Measurements from ENCODE around the gene TCF7. TPM values are rescaled to one million over a fixed set of nuclear protein-coding genes. Genes with fewer than 3 reads are reported as not detected.

Gene TCF7
- total RNA-seq, 4 donors from 2014 or later: 0.25 to 2.1 (median 0.66) TPM

DNA sequence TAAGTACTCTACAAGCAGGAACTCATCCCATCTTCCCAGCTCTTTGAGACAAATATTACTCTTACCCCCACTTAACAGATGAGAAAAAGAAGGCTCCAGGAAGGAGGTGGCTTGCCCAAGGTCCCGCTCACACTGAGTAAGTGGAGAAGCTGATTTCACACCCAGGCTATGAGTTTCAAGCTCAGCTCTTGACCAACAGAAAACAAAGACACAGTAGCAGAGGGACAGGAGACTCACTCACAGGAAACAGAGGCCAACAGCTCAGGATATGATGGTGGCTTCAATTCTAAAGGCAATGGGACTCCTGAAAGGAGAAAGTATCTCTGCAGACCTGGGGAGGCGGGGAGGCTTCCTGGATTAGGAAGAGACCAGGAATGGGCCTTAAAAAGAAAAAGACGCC is 6.7 kb upstream of the TCF7 start:
- Histone ChIP-seq H3K27ac (no peak overlapping the region), H3K9me3 (no peaks in the 10 kb centered on the region), H3K36me3 (no peaks in the 10 kb centered on the region), H3K4me3 (no peak overlapping the region), H3K4me1 (no peaks in the 10 kb centered on the region), H3K27me3 (peaks cover 6 to 9% (median 8%) of the 10 kb centered on the region in 3 donors)
- in situ Hi-C loops (cut with MboI; ENCODE audit: low sequenced_read_pairs in 4 of 4) (no loop called here), intact Hi-C loops (cut with DNase I; ENCODE audit: low total_unique reads) (no loop called here)
- TF ChIP-seq, protein P1, sequence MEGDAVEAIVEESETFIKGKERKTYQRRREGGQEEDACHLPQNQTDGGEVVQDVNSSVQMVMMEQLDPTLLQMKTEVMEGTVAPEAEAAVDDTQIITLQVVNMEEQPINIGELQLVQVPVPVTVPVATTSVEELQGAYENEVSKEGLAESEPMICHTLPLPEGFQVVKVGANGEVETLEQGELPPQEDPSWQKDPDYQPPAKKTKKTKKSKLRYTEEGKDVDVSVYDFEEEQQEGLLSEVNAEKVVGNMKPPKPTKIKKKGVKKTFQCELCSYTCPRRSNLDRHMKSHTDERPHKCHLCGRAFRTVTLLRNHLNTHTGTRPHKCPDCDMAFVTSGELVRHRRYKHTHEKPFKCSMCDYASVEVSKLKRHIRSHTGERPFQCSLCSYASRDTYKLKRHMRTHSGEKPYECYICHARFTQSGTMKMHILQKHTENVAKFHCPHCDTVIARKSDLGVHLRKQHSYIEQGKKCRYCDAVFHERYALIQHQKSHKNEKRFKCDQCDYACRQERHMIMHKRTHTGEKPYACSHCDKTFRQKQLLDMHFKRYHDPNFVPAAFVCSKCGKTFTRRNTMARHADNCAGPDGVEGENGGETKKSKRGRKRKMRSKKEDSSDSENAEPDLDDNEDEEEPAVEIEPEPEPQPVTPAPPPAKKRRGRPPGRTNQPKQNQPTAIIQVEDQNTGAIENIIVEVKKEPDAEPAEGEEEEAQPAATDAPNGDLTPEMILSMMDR (IDR thresholded peaks at IDR 0.05 in 4 of 5, conservative IDR thresholded peaks at IDR 0.05 in 1 of 5): no peak
- TF ChIP-seq POLR2A (IDR thresholded peaks at IDR 0.05): no peak
- ATAC-seq (no peak), DNase-seq (no peak)

- no peak for TF ChIP-seq POLR2A (IDR thresholded peaks at IDR 0.05)
- TF ChIP-seq, protein P1 (IDR thresholded peaks at IDR 0.05 in 4 of 5, conservative IDR thresholded peaks at IDR 0.05 in 1 of 5): no peak
- Histone ChIP-seq H3K4me3 (no peak overlapping the region), H3K27ac (no peak overlapping the region), H3K4me1 (peaks cover 8 to 17% of the 10 kb centered on the region in 2 donors), H3K27me3 (peaks cover 9 to 19% (median 16%) of the 10 kb centered on the region in 3 donors), H3K36me3 (no peaks in the 10 kb centered on the region), H3K9me3 (no peaks in the 10 kb centered on the region)
- intact Hi-C loops (cut with DNase I; ENCODE audit: low total_unique reads): no loop called here
- in situ Hi-C loops (cut with MboI; ENCODE audit: low sequenced_read_pairs in 4 of 4): no loop called here
- ATAC-seq (no peak), DNase-seq (no peak)
Observed at GRCh38 chr5:134110382-134110781, 4.1 kb upstream of the TCF7 start.

DNA sequence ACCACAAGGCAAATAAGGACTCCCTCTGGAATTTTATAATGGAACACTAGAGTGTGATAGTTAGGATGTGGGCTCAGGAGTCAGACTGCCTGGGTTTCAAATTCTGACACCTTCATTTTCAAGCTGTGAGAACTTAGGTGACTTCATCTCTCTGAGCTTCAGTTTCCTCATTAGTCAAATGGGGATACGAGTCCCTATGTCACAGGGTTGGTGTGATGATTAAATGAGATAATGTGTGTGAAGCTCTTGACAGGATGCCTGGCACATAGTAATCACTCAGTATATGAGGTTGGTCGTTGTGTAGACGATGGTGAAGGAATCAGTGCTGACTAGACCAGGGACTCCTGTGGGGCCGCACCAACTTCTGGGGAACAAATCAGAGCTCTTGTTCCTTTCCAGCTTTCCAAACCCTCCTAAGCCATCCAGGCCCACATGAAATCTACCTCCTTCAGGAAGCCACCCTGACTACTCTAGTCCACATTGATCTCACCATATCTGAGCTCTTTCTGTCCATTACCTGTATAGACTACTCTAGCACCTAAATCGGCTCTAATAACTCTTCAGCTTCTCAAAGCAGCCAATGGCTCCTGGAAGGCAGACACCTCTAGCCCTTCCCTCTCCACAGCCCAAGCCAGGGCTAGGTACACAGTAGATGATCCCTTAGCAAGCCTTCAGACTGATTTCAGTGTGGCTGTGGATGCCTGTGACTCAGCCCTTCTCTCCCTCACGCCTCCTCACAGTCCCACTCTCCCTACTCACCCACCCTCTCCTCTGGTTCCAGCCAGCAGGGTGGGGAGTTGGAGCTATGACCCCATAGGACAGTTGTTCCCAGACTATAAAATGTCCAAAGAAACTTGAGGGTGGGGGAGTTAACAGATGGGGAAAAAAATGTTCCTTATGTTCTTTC is 2.5 kb upstream of the TCF7 start:
- H3K4me1 ChIP-seq: peaks cover 9 to 19% of the 10 kb centered on the region in 2 donors
- in situ Hi-C loops (cut with MboI; ENCODE audit: low sequenced_read_pairs in 4 of 4): no loop called here
- no peaks in the 10 kb centered on the region for H3K36me3 ChIP-seq
- no peak for ATAC-seq
- no peak for TF ChIP-seq POLR2A (IDR thresholded peaks at IDR 0.05)
- TF ChIP-seq, protein P1 (IDR thresholded peaks at IDR 0.05 in 4 of 5, conservative IDR thresholded peaks at IDR 0.05 in 1 of 5): no peak
- no peak for DNase-seq
- H3K27me3 ChIP-seq: peaks cover 9 to 19% (median 16%) of the 10 kb centered on the region in 3 donors
- no peaks in the 10 kb centered on the region for H3K9me3 ChIP-seq
- H3K27ac ChIP-seq: no peak overlapping the region
- H3K4me3 ChIP-seq: no peak overlapping the region
- intact Hi-C loops (cut with DNase I; ENCODE audit: low total_unique reads): no loop called here

- peaks cover 9 to 19% (median 16%) of the 10 kb centered on the region in 3 donors for H3K27me3 ChIP-seq
- H3K4me3 ChIP-seq: no peak overlapping the region
- no peaks in the 10 kb centered on the region for H3K36me3 ChIP-seq
- intact Hi-C loops (cut with DNase I; ENCODE audit: low total_unique reads) (no loop called here), in situ Hi-C loops (cut with MboI; ENCODE audit: low sequenced_read_pairs in 4 of 4) (no loop called here)
- no peak for ATAC-seq
- TF ChIP-seq, protein P1 (IDR thresholded peaks at IDR 0.05 in 4 of 5, conservative IDR thresholded peaks at IDR 0.05 in 1 of 5): no peak
- TF ChIP-seq POLR2A (IDR thresholded peaks at IDR 0.05): no peak
- H3K27ac ChIP-seq: no peak overlapping the region
- peaks cover 9 to 19% of the 10 kb centered on the region in 2 donors for H3K4me1 ChIP-seq
- DNase-seq: no peak
- H3K9me3 ChIP-seq: no peaks in the 10 kb centered on the region
Observed at GRCh38 chr5:134112726-134113362, 1.6 kb upstream of the TCF7 start.
